Esophagus muscularis mucosa (tissue), 4 donors: ENCODE measurements around the gene GNAZ. TPM values are rescaled to one million over a fixed set of nuclear protein-coding genes. Genes with fewer than 3 reads are reported as not detected.

Experiments
- DNase-seq: peaks from one replicate; pipeline ENCODE4 v3.0.0-alpha.2; 2017; ENCODE audit errors: extremely low spot score
- H3K27ac ChIP-seq, 4 donors: fragments of 200-600 bp; sonication (generic); replicated peaks in 1 of 4; 1 replicate in 3 of 4; 2 replicates in 1 of 4; pipeline ENCODE4 v1.5.1; 2016 to 2019; ENCODE audit warnings: mild to moderate bottlenecking in 1 of 4
- H3K27me3 ChIP-seq, 4 donors: fragments of 200-600 bp; sonication (generic); one replicate each; pipeline versions ENCODE4 v1.5.1 to v1.6.0; 2016 to 2019
- H3K36me3 ChIP-seq, 4 donors: fragments of 200-600 bp; sonication (generic); one replicate each; pipeline ENCODE4 v1.5.1; 2016 to 2019
- H3K4me1 ChIP-seq, 4 donors: fragments of 200-600 bp; sonication (generic); one replicate each; pipeline ENCODE4 v1.5.1; 2016 to 2019
- H3K4me3 ChIP-seq, 4 donors: fragments of 200-600 bp; sonication (generic); 1 replicate in 2 of 4; 2 replicates in 2 of 4; pipeline ENCODE4 v1.5.1; 2016 to 2019; ENCODE audit warnings: mild to moderate bottlenecking in 4 of 4, moderate library complexity in 1 of 4
- H3K9me3 ChIP-seq, 4 donors: fragments of 200-600 bp; sonication (generic); 1 replicate in 3 of 4; 2 replicates in 1 of 4; pipeline ENCODE4 v1.5.1; 2016 to 2019
- CTCF ChIP-seq, 3 experiments: fragments of 200-600 bp in 2 of 3; fragments of 450-650 bp in 1 of 3; sonication (generic) in 2 of 3; IDR thresholded peaks; one replicate each; pipeline ENCODE4 v1.5.1; 2017 to 2019; ENCODE audit warnings: antibody characterized with exemption in 3 of 3, mild to moderate bottlenecking in 2 of 3, moderate library complexity in 1 of 3
- EP300 ChIP-seq: sonication (generic); formaldehyde crosslinking; IDR thresholded peaks from one replicate; pipeline ENCODE4 v1.6.1; 2017; ENCODE audit warnings: antibody characterized with exemption
- POLR2A ChIP-seq: fragments of 450-650 bp; IDR thresholded peaks from one replicate; pipeline ENCODE4 v1.6.1; 2017; ENCODE audit warnings: antibody characterized with exemption, moderate library complexity, mild to moderate bottlenecking, low read depth
- POLR2AphosphoS5 ChIP-seq, 2 donors: sonication (generic); formaldehyde crosslinking; IDR thresholded peaks; one replicate each; pipeline ENCODE4 v1.6.1; 2017; ENCODE audit warnings: antibody characterized with exemption in 2 of 2
- WGBS: methylation state at CpG from one replicate; pipeline ENCODE4 v1.1.5; 2018; 5-methylcytosine and 5-hydroxymethylcytosine counted together
- intact Hi-C: fragments of 100-400 bp; cut with DNase I; formaldehyde crosslinking; loops from one replicate; pipeline ENCODE4 v1.15.1; 2023
- total RNA-seq, 4 donors: library from RNA; depleted of rRNA; stranded (reverse); fragments of >200 nt; gene quantifications; one replicate each; pipeline versions ENCODE4 v1.1.0 to v1.2.1, GENCODE V29; 2016

The GNAZ gene
- total RNA-seq, 4 donors from 2014 or later = 51.7 to 79.5 (median 64.6) TPM

- no peak for DNase-seq
- Histone ChIP-seq H3K36me3 (peaks cover 0 to 14% (median 5%) of the 10 kb centered on the region in 4 donors), H3K4me3 (no peak overlapping the region), H3K9me3 (no peaks in the 10 kb centered on the region), H3K27me3 (no peaks in the 10 kb centered on the region), H3K4me1 (peaks cover 13 to 29% (median 17%) of the 10 kb centered on the region in 4 donors), H3K27ac (no peak overlapping the region)
- 86% methylated on average over 2 of the region's 10 CpGs for WGBS
- TF ChIP-seq POLR2A = no peak
- intact Hi-C loops = no loop called here
These were observed 40.0 kb downstream of the GNAZ start for GRCh38 chr22:23110190-23110921.

GRCh38 chr22:23110922-23111527 is 40.7 kb downstream of the GNAZ start:
- peaks cover 0 to 14% (median 5%) of the 10 kb centered on the region in 4 donors for H3K36me3 ChIP-seq
- H3K9me3 ChIP-seq = no peaks in the 10 kb centered on the region
- peaks cover 13 to 29% (median 17%) of the 10 kb centered on the region in 4 donors for H3K4me1 ChIP-seq
- no peak for DNase-seq
- H3K27me3 ChIP-seq = no peaks in the 10 kb centered on the region
- TF ChIP-seq POLR2AphosphoS5 (IDR thresholded peaks at IDR 0.05) (no peak), POLR2A (no peak), CTCF (IDR thresholded peaks at IDR 0.05) (no peak), EP300 (no peak)
- intact Hi-C loops = no loop called here
- no peak overlapping the region for H3K27ac ChIP-seq
- 87% methylated on average over 10 of the region's 15 CpGs for WGBS
- no peak overlapping the region for H3K4me3 ChIP-seq

GRCh38 chr22:23112472-23113012 is 42.2 kb downstream of the GNAZ start:
- no peak for DNase-seq
- peaks cover 0 to 14% (median 4%) of the 10 kb centered on the region in 4 donors for H3K36me3 ChIP-seq
- H3K9me3 ChIP-seq = no peaks in the 10 kb centered on the region
- peaks cover 8 to 29% (median 16%) of the 10 kb centered on the region in 4 donors for H3K4me1 ChIP-seq
- H3K27ac ChIP-seq = no peak overlapping the region
- 96% methylated on average over 4 of the region's 9 CpGs for WGBS
- TF ChIP-seq CTCF (IDR thresholded peaks at IDR 0.05) = no peak
- TF ChIP-seq EP300 = no peak
- TF ChIP-seq POLR2AphosphoS5 (IDR thresholded peaks at IDR 0.05) = no peak
- no peak for TF ChIP-seq POLR2A
- H3K27me3 ChIP-seq = no peaks in the 10 kb centered on the region
- intact Hi-C loops = no loop called here
- H3K4me3 ChIP-seq = no peak overlapping the region

GRCh38 chr22:23113067-23113846 is 42.9 kb downstream of the GNAZ start:
- H3K27ac ChIP-seq = no peak overlapping the region
- no peaks in the 10 kb centered on the region for H3K9me3 ChIP-seq
- WGBS = 58% methylated on average over 9 of the region's 14 CpGs
- peaks cover 0 to 7% (median under 1%) of the 10 kb centered on the region in 4 donors for H3K36me3 ChIP-seq
- TF ChIP-seq POLR2A = no peak
- TF ChIP-seq CTCF (IDR thresholded peaks at IDR 0.05) = no peak
- TF ChIP-seq POLR2AphosphoS5 (IDR thresholded peaks at IDR 0.05) = no peak
- no peak for TF ChIP-seq EP300
- DNase-seq = no peak
- H3K4me3 ChIP-seq = no peak overlapping the region
- H3K27me3 ChIP-seq = no peaks in the 10 kb centered on the region
- intact Hi-C loops = no loop called here
- H3K4me1 ChIP-seq = peaks cover 8 to 36% (median 17%) of the 10 kb centered on the region in 4 donors
